GM19238 (cell line): ENCODE results near the gene GNA12.

ENCODE experiments used
- DNase-seq: peaks from one replicate; pipeline ENCODE4 v3.0.0; 2011; ENCODE audit warnings: low spot score; ENCODE audit not compliant: insufficient read length

GNA12 gene

DNA sequence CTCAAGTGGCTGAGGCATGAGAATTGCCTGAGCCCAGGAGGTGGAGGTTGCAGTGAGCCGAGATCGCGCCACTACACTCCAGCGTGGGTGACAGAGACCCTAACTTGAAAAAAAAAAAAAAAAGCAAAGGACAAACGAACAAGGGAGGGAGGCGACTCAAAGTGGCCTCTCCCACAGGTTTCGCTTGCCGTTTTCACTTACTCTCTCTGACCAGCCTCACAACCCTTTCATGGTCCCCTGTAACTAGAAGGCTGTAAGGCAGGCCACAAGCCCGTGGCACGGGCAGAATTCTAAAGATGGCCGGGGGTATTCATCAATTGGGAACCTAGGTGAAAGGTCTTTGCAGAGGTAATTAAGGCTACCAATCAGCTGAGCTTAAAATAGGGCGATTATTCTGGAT lies 25.5 kb downstream of the GNA12 start:
- no peak for DNase-seq

- no peak for DNase-seq
Measured at GRCh38 chr7:2818121-2818520, 26.0 kb downstream of the GNA12 start.

DNA sequence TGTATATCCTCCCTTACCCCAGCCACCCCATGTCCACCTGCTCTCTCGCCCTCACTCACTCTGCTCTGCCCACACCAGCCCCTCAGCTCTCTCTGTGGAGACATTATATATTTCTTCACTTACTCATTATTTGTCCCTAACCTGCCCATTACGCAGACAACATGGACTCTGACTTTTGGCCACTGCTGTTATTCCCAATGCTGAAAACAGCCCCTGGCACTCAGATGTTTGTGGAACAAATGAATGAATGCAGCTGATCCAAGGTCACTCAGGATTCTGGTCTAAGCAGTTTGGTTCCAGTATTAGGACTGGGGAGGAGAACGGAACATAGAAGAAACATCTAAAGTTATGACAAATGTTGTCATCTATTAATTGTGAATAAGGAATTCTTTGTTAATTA lies 26.7 kb downstream of the GNA12 start:
- no peak for DNase-seq

- no peak for DNase-seq
Measured at GRCh38 chr7:2815875-2816245, 28.2 kb downstream of the GNA12 start.

GRCh38 chr7:2814946-2815874 lies 28.9 kb downstream of the GNA12 start:
- DNase-seq = no peak

DNA sequence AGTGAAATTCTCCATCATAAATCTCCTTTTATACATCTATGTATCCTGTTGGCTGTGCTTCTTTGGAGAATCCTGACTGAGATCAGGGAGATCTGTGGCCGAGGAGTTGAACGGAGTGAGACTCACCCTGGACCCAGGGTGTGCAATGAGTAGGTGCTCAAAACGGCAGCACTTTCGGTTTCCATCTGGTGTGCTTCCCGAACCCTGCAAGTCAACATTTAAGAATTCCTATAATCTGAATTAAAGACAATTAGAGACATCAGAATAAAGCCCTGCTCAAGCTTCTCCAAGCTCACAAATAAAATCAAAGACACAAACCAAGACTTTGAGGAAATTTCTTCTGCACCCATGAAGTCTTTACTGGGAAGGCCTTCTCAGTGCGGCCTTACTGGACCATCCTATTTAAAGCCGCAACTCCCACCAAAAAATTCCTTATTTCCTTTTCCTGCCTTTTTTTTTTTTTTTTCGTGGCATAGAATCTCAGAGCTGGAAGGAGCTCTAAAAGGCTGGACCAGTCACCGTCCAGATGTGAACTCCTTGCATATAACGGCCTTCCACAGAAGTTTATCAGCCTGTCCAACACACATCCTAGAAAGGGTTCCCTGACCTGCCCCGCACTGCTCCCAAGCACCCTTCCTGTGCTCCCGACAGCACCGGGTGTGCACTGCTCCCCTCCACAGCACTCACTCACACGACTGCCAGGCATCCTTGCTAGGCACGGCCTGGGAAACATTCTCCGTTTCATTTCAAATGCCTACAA lies 29.7 kb downstream of the GNA12 start:
- DNase-seq = no peak

DNA sequence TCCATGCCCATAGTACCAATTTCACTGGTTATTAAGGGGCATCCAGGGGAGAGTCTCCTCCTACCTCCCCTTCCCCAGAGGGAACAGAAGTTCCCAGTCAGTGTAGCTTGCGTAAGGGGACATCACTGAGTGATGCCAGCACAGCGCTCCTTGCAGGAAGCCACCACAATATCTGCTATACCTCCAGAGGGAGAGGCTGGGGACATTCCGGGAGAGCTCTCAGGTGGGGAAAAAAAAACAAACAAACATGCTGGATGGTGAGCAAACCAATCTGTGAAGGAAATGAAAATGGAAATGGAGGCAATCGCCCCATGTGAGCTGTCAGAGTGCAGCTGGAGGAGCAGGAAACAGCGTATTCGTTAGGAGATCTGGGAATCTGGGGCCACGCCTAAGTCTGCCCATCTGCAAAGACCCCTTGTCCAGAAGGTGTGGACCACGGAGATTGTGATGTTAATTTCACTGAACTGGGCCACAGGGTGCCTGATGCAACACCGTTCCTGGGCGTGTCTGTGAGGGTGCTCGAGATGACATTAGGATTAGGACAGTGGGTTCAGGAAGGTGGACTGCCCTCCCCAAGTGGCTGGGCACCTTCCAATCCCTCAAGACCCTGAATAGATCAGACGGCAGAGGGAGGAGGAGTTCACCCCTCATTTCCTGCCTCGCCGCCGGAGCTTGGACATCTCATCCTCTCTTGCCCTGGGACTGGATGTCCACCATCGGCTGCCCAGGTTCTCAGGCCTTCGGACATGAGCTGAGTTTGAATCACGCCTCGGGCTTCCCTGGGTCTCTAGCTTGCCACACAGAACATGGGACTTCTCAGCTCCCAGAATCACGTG lies 30.5 kb downstream of the GNA12 start:
- no peak for DNase-seq

- DNase-seq = no peak
Measured at GRCh38 chr7:2812831-2813230, 31.3 kb downstream of the GNA12 start.

DNA sequence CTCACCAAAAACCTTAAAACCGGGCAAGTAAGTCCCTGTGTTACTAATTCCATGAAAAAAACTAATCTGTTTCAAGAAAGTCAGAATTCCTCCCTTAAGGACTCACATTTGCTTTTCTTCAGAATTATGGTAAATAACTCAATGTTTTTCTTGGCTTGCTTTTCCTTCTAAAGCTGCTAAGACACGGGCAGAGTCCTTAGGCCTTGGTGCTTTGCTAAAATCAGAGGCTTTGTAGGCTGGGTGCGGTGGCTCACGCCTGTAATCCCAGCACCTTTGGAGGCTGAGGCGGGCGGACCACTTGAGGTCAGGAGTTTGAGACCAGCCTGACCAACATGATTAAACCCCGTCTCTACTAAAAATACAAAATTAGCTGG lies 32.0 kb downstream of the GNA12 start:
- DNase-seq = no peak

DNA sequence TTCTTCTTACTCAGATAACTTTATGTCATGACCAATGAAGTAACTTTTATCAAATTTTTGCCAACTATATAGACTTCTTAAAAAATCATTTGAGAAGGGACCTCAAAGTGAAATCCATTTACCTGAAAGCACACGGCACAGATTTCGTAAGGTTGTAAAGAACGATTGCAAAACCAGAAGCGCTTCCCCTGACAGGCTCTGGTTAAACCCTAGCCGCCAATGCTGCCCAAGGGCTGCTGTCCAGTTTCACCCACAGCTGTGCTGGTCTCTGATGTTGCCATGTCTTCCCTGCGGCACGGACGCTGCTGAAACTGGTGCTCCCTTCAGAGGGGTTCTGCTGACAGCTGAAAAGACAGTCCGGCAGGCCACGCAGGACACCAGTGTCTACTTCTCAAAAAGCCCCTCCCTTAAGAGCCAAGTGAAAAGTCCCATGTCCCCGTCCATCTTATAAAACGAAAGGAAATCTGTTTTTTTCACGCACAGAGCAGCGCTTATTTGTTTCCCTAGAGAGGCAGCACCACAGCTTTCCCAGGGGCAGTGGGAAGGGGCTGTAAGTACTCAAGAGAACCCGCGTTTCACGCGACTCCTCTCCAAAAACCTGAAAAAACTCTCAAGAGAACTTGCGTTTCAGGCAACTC lies 32.5 kb downstream of the GNA12 start:
- no peak for DNase-seq

GRCh38 chr7:2810682-2811415 lies 33.3 kb downstream of the GNA12 start:
- DNase-seq = no peak

- no peak for DNase-seq
Measured at GRCh38 chr7:2809903-2810625, 34.0 kb downstream of the GNA12 start.

- DNase-seq = no peak
Measured at GRCh38 chr7:2808891-2809665, 35.0 kb downstream of the GNA12 start.

DNA sequence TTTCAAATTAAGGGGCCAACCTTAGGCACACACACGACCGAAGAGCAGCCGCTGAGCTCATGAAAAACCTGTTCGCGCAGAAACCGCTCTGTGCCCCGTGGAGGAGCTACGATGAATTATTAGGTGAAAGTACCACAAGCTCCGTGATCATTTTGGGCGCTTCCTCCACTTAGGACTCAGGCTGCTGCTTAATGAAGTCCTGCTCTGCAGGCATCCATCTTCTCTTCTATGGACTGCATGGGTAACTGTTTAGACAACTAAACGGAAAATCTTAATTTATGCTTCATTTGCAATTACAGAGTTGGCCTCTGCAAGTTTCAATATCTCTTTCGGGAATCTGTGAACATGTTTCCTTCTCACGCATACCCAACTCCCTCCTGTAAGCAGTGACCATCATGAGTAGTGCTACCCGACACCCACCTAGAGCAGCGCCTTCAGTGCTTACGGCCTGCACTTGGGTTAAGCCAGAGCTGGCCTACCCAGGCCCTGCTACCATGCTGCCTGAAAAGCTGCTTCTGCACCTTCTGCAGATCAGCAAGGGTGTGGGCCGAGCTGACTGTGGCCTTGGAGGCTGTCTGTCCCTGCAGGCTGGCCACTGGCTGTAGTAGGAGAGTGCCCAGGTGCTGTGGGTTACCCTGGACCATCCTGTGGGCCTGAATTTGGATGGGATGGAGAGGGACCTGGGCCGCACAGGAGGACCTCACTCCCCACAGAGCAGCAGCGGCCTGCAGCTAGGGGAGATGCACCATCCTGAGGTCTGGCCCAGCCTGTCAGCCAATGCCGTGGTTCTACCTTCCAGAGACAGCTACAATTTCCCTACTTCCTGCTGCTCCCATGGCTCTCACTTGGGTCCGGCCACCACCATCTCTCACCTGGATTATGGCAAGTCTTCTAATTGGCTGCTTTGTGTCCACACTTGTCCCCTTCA lies 36.0 kb downstream of the GNA12 start:
- DNase-seq = no peak

DNA sequence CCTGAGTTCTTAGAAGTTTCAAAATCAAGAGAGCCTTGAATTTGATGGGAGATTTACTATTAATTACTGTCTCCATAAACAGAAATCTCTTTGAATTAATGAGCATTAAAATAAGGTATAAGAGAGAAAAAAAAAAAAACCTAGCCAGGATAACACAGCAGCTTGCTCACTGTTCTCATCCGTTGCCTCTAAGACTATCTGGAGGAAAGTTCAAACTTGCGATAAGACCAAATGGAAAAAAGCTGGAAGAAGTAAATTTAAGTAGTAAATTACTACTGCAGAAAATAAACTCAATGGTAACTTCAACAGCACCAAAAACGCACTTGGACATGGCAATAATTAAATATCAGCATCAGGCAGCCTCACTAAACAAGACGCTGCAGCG lies 36.7 kb downstream of the GNA12 start:
- no peak for DNase-seq

- DNase-seq = no peak
Measured at GRCh38 chr7:2806571-2806970, 37.5 kb downstream of the GNA12 start.

- DNase-seq = no peak
Measured at GRCh38 chr7:2805213-2805944, 38.7 kb downstream of the GNA12 start.
